K562 (cell line): ENCODE data around the gene SLC16A1. TPM values are rescaled to one million over a fixed set of nuclear protein-coding genes. Genes with fewer than 3 reads are reported as not detected.

Source experiments
- ATAC-seq: fragments of 200-7000 bp; cut with Tn5 transposase; 3 replicates; pipeline ENCODE4 v1.9.1; 2020; ENCODE audit warnings: moderate library complexity
- BruUV-seq: library from RNA; stranded (reverse); fragments of 400-500 nt; replicated peaks from 2 replicates; lab custom pipeline; 2021; lab: Mats Ljungman, UMichigan
- CTCF ChIA-PET: fragments of 300-600 bp; formaldehyde crosslinking; extraction: SDS; loops from one replicate; lab custom pipeline; 2021; ENCODE audit warnings: low intra/inter-chr PET ratio; lab: Yijun Ruan, JAX
- POLR2A ChIA-PET: fragments of 300-600, 350-650 bp; sonication (Branson Sonifier 250); formaldehyde crosslinking; extraction: SDS; loops from one replicate; lab custom pipeline; 2021; ENCODE audit warnings: antibody characterized with exemption, inconsistent platforms; lab: Yijun Ruan, JAX
- DNase-seq, 4 experiments: peaks; one replicate each; pipeline versions ENCODE4 v3.0.0 to v3.0.0-alpha.2; 2011 to 2018; ENCODE audit warnings: low spot score in 3 of 4, mixed read lengths in 3 of 4; ENCODE audit errors: extremely low read depth in 1 of 4
- FAIRE-seq: peaks from 2 replicates; lab custom pipeline; 2011; peaks lifted over from hg19 to GRCh38; lab: Jason Lieb, UNC
- H2AFZ ChIP-seq: 2 replicates; pipeline ENCODE4 v1.6.0; 2011; ENCODE audit warnings: low read depth, low read length, control low read depth, inconsistent platforms
- H3K27ac ChIP-seq: fragments of 200-600 bp; 3 replicates; pipeline ENCODE4 v1.8.0; 2011; ENCODE audit warnings: low read depth, mild to moderate bottlenecking, control low read depth, inconsistent platforms, low read length, moderate library complexity, mixed read lengths; ENCODE audit errors: extremely low read depth
- H3K27me3 ChIP-seq, 2 experiments: fragments of 300-600 bp in 1 of 2; 2 replicates in 1 of 2; 3 replicates in 1 of 2; pipeline versions ENCODE4 v1.6.0 to v1.8.0; 2011; ENCODE audit warnings: inconsistent platforms in 2 of 2, low read length in 2 of 2, mild to moderate bottlenecking in 1 of 2, mixed read lengths in 1 of 2, moderate library complexity in 1 of 2; ENCODE audit not compliant: control insufficient read depth in 2 of 2, insufficient read depth in 2 of 2
- H3K36me3 ChIP-seq: fragments of 300-600 bp; 3 replicates; pipeline ENCODE4 v1.8.0; 2011; ENCODE audit warnings: mild to moderate bottlenecking, low read length, inconsistent platforms; ENCODE audit not compliant: control insufficient read depth, insufficient read depth
- H3K4me1 ChIP-seq, 2 experiments: fragments of 200-600 bp in 1 of 2; replicated peaks in 1 of 2; 2 replicates in 1 of 2; 3 replicates in 1 of 2; pipeline versions ENCODE4 v1.5.1 to v1.8.0; 2011; ENCODE audit warnings: inconsistent platforms in 2 of 2, low read length in 2 of 2, mild to moderate bottlenecking in 1 of 2, mixed read lengths in 1 of 2, moderate library complexity in 1 of 2; ENCODE audit not compliant: control insufficient read depth in 2 of 2, insufficient read depth in 2 of 2
- H3K4me2 ChIP-seq: 2 replicates; pipeline ENCODE4 v1.6.1; 2011; ENCODE audit warnings: low read length, control low read depth, inconsistent platforms, mixed read lengths; ENCODE audit not compliant: insufficient read depth
- H3K4me3 ChIP-seq: fragments of 200-600 bp; sonication (generic), shearing (Covaris generic); 2 replicates; pipeline ENCODE4 v1.5.1; 2016; ENCODE audit warnings: control low read depth, inconsistent platforms
- H3K79me2 ChIP-seq: fragments of 200-600 bp; 3 replicates; pipeline ENCODE4 v1.8.0; 2011; ENCODE audit warnings: low read length, inconsistent platforms; ENCODE audit not compliant: control insufficient read depth, insufficient read depth
- H3K9ac ChIP-seq, 2 experiments: 2 replicates each; pipeline versions ENCODE4 v1.6.0 to v1.6.1; 2011; ENCODE audit warnings: low read depth in 2 of 2, low read length in 2 of 2, control low read depth in 1 of 2, inconsistent platforms in 1 of 2, mild to moderate bottlenecking in 1 of 2, mixed read lengths in 1 of 2; ENCODE audit not compliant: insufficient read depth in 1 of 2
- H3K9me1 ChIP-seq: one replicate; pipeline ENCODE4 v1.6.0; 2011; ENCODE audit warnings: inconsistent platforms, mild to moderate bottlenecking, low read length, moderate library complexity; ENCODE audit not compliant: control insufficient read depth, insufficient read depth
- H3K9me3 ChIP-seq: replicated peaks from 2 replicates; pipeline ENCODE4 v1.5.1; 2011; ENCODE audit warnings: low read depth, low read length, inconsistent platforms; ENCODE audit not compliant: control insufficient read depth, insufficient read depth
- H4K20me1 ChIP-seq: replicated peaks from 2 replicates; pipeline ENCODE4 v1.6.1; 2011; ENCODE audit warnings: low read length, inconsistent platforms, mixed read lengths; ENCODE audit not compliant: control insufficient read depth, insufficient read depth
- ATF1 ChIP-seq, 2 experiments: fragments of 450-650 bp in 1 of 2; IDR thresholded peaks; 2 replicates each; pipeline ENCODE4 v1.6.1; 2016; ENCODE audit warnings: missing compliant biosample characterization in 1 of 2, missing genetic modification characterization in 1 of 2
- BCL6 ChIP-seq: fragments of 250-450 bp; sonication (Bioruptor Pico); IDR thresholded peaks from 2 replicates; pipeline ENCODE4 v1.4.0; 2020
- C11orf30 ChIP-seq: fragments of 450-650 bp; IDR thresholded peaks from 2 replicates; pipeline ENCODE4 v1.6.1; 2016; ENCODE audit warnings: low read depth, mild to moderate bottlenecking
- HDAC2 ChIP-seq: fragments of 450-650 bp; IDR thresholded peaks from 2 replicates; pipeline ENCODE4 v1.6.1; 2016; ENCODE audit warnings: mild to moderate bottlenecking
- MAFF ChIP-seq: IDR thresholded peaks from 2 replicates; pipeline ENCODE4 v1.6.1; 2012; ENCODE audit warnings: low read length, improper control_type of control experiment
- MAFK ChIP-seq: IDR thresholded peaks from 2 replicates; pipeline ENCODE4 v1.6.1; 2011; ENCODE audit warnings: low read length, improper control_type of control experiment
- MXD1 ChIP-seq: fragments of 250-450 bp; sonication (Bioruptor Pico); IDR thresholded peaks from 2 replicates; pipeline ENCODE4 v1.8.0; 2021; ENCODE audit warnings: borderline replicate concordance, mild to moderate bottlenecking, moderate library complexity; ENCODE audit not compliant: poor library complexity, severe bottlenecking
- NFE2L1 ChIP-seq: fragments of 450-650 bp; IDR thresholded peaks from 2 replicates; pipeline ENCODE4 v1.6.1; 2016; ENCODE audit warnings: missing genetic modification characterization, low read depth, mild to moderate bottlenecking, missing compliant biosample characterization, moderate library complexity, borderline replicate concordance
- PHF8 ChIP-seq: fragments of 200-600 bp; sonication (generic); IDR thresholded peaks from 2 replicates; pipeline ENCODE4 v1.6.1; 2012; ENCODE audit warnings: mixed run types, mild to moderate bottlenecking, inconsistent platforms, low read length, moderate library complexity, borderline replicate concordance
- POLR2H ChIP-seq: IDR thresholded peaks from 2 replicates; pipeline ENCODE4 v1.6.1; 2016; ENCODE audit warnings: missing genetic modification characterization, low read depth, mild to moderate bottlenecking, control low read depth, missing compliant biosample characterization, moderate library complexity
- ZBTB2 ChIP-seq: fragments of 450-650 bp; IDR thresholded peaks from 2 replicates; pipeline ENCODE4 v1.6.1; 2016; ENCODE audit warnings: antibody characterized with exemption
- ZBTB43 ChIP-seq: sonication (generic); formaldehyde crosslinking; IDR thresholded peaks from 2 replicates; pipeline ENCODE4 v1.8.0; 2023; ENCODE audit warnings: mild to moderate bottlenecking, missing genetic modification reagents
- ZKSCAN8 ChIP-seq: fragments of 200-800 bp; sonication (Bioruptor generic); IDR thresholded peaks from 2 replicates; pipeline ENCODE4 v1.6.1; 2016; ENCODE audit warnings: missing genetic modification characterization, missing compliant biosample characterization
- WGBS: fragments of 100-300 bp; shearing (Covaris generic); methylation state at CpG from one replicate; pipeline ENCODE4 v1.1.6; 2016; ENCODE audit warnings: low coverage, mixed read lengths; ENCODE audit not compliant: insufficient coverage; ENCODE audit errors: missing lambda C conversion rate; 5-methylcytosine and 5-hydroxymethylcytosine counted together
- in situ Hi-C: fragments of 300-500 bp; cut with MboI; formaldehyde crosslinking; loops from 4 replicates; pipeline ENCODE4 v1.15.0; 2018; ENCODE audit warnings: inconsistent platforms, mixed read lengths
- intact Hi-C: fragments of 100-400 bp; cut with micrococcal nuclease; formaldehyde crosslinking; loops from 2 replicates; pipeline ENCODE4 v1.14.2; 2022
- polyA plus RNA-seq, 8 experiments: library from polyadenylated mRNA; depleted of rRNA in 4 of 8; stranded (reverse) in 5 of 8; unstranded in 3 of 8; fragments of >200 nt; fragmentation: Nextera tagmentation in 2 of 8; fragmentation: Illumina TruSeq in 1 of 8; extraction: Ambion mirVana in 2 of 8; extraction: Trizol in 1 of 8; gene quantifications; 2 replicates each; pipeline versions ENCODE4 v1.2.1 to v1.2.3, GENCODE V29; 2011 to 2014; ENCODE audit warnings: inconsistent platforms in 1 of 8, missing spikeins in 1 of 8
- total RNA-seq, 7 experiments: library from RNA; depleted of rRNA in 6 of 7; stranded (reverse); fragments of >200 nt in 6 of 7; fragmentation: Illumina TruSeq in 2 of 7; extraction: Trizol in 2 of 7; gene quantifications; 2 replicates each; pipeline versions ENCODE4 v1.2.1 to v1.2.3, GENCODE V29; 2011 to 2021; ENCODE audit warnings: low replicate concordance in 1 of 7
- TF ChIP-seq, protein P1 (sequence below): fragments of 450-650 bp; formaldehyde crosslinking; IDR thresholded peaks from 2 replicates; pipeline ENCODE4 v1.4.0; 2022; ENCODE audit warnings: missing genetic modification characterization
- TF ChIP-seq, protein P2 (sequence below): fragments of 250-450 bp; sonication (Bioruptor Pico); IDR thresholded peaks from 2 replicates; pipeline ENCODE4 v1.9.0; 2021; ENCODE audit warnings: mild to moderate bottlenecking
- TF ChIP-seq, protein P3 (sequence below): sonication (generic); formaldehyde crosslinking; IDR thresholded peaks from 2 replicates; pipeline ENCODE4 v1.8.0; 2022; ENCODE audit warnings: missing genetic modification reagents, mild to moderate bottlenecking, borderline replicate concordance

The SLC16A1 gene
- total and polyA plus RNA-seq, 9 of the 15 experiments (the other 6 are each of a cell fraction or from before 2014, with no cell fraction given), result 73.1 to 244 (median 117) TPM

DNA sequence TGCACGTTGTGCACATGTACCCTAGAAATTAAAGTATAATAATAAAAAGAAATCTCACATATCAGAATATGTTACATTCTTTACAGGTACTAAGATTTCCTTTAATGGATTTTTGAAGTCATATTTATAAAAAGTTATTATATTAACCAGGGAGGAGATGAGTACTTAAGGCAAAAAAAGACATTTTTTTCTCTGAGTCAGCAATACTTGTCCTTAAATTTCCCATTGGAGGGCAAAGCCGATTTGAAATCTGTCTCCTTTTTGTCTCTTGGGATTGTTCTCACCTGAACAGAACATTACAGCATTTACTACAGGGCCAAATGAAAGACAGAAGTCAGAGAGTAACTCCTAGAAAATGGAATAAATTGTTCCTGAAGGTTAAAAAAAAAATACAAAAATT, 26.3 kb upstream of the SLC16A1 start:
- Histone ChIP-seq H3K27me3 (no peaks in the 10 kb centered on the region), H3K4me1 (no peaks in the 10 kb centered on the region), H3K27ac (no peak overlapping the region), H3K79me2 (no peaks in the 10 kb centered on the region), H3K9me1 (no peaks in the 10 kb centered on the region), H3K9ac (no peak overlapping the region), H3K4me2 (no peak overlapping the region), H3K4me3 (no peak overlapping the region), H3K9me3 (no peaks in the 10 kb centered on the region), H4K20me1 (no peaks in the 10 kb centered on the region), H2AFZ (no peak overlapping the region), H3K36me3 (no peaks in the 10 kb centered on the region)
- FAIRE-seq (no peak), DNase-seq (no peak), ATAC-seq (no peak)
- CTCF ChIA-PET, result no interaction called here
- 67% methylated on average over 2 of the region's 2 CpGs for WGBS
- in situ Hi-C loops (no loop called here), intact Hi-C loops (no loop called here)
- no TSS peak for BruUV-seq
- POLR2A ChIA-PET, result interaction anchor here (0.6 to 1.2 kb wide), 2 partner anchors 8 to 1166 kb away, joined by 4 to 5 read pairs; no protein-coding TSS in a partner anchor
- no peak for TF ChIP-seq ZBTB43 (CRISPR knock-in tag)
- no peak for TF ChIP-seq ZKSCAN8 (CRISPR knock-in tag)
- no peak for TF ChIP-seq ATF1 (CRISPR knock-in tag; IDR thresholded peaks at IDR 0.05)
- TF ChIP-seq ATF1 (tag; IDR thresholded peaks at IDR 0.05), result no peak
- no peak for TF ChIP-seq MXD1 (CRISPR knock-in tag)
- TF ChIP-seq, protein P1, sequence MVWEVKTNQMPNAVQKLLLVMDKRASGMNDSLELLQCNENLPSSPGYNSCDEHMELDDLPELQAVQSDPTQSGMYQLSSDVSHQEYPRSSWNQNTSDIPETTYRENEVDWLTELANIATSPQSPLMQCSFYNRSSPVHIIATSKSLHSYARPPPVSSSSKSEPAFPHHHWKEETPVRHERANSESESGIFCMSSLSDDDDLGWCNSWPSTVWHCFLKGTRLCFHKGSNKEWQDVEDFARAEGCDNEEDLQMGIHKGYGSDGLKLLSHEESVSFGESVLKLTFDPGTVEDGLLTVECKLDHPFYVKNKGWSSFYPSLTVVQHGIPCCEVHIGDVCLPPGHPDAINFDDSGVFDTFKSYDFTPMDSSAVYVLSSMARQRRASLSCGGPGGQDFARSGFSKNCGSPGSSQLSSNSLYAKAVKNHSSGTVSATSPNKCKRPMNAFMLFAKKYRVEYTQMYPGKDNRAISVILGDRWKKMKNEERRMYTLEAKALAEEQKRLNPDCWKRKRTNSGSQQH (CRISPR knock-in tag), result no peak
- TF ChIP-seq, protein P2, sequence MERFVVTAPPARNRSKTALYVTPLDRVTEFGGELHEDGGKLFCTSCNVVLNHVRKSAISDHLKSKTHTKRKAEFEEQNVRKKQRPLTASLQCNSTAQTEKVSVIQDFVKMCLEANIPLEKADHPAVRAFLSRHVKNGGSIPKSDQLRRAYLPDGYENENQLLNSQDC (CRISPR knock-in tag), result no peak
- TF ChIP-seq PHF8, result no peak
- peak; percentile 90 for TF ChIP-seq MAFF
- TF ChIP-seq, protein P3, sequence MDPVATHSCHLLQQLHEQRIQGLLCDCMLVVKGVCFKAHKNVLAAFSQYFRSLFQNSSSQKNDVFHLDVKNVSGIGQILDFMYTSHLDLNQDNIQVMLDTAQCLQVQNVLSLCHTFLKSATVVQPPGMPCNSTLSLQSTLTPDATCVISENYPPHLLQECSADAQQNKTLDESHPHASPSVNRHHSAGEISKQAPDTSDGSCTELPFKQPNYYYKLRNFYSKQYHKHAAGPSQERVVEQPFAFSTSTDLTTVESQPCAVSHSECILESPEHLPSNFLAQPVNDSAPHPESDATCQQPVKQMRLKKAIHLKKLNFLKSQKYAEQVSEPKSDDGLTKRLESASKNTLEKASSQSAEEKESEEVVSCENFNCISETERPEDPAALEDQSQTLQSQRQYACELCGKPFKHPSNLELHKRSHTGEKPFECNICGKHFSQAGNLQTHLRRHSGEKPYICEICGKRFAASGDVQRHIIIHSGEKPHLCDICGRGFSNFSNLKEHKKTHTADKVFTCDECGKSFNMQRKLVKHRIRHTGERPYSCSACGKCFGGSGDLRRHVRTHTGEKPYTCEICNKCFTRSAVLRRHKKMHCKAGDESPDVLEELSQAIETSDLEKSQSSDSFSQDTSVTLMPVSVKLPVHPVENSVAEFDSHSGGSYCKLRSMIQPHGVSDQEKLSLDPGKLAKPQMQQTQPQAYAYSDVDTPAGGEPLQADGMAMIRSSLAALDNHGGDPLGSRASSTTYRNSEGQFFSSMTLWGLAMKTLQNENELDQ (CRISPR knock-in tag), result no peak
- no peak for TF ChIP-seq HDAC2
- no peak for TF ChIP-seq NFE2L1 (tag)
- no peak for TF ChIP-seq BCL6 (CRISPR knock-in tag)
- TF ChIP-seq C11orf30, result peak; percentile 87
- no peak for TF ChIP-seq POLR2H (tag)
- TF ChIP-seq MAFK, result peak; percentile 87
- TF ChIP-seq ZBTB2, result no peak
